Stimulated activated memory B cell treated with anti-CD40 and anti-IgM and Interleukin-4, amounts not matched to agents 10 μg/mL and 1 μg/mL and 100 μg/mL, for 72 hours (primary cell): ENCODE measurements around the gene MB.
A peak's percentile ranks its signal among the peaks of the same experiment; 100 is the strongest.

ENCODE experiments used
- ATAC-seq: fragments of 150-1000 bp; cut with Tn5 transposase; 2 replicates; pipeline ENCODE4 v1.10.0; 2021
- H3K27ac Mint-ChIP-seq: one replicate; pipeline ENCODE4 v1.8.0; 2022; ENCODE audit warnings: mild to moderate bottlenecking, mixed read lengths
- H3K27me3 Mint-ChIP-seq: one replicate; pipeline ENCODE4 v1.8.0; 2022; ENCODE audit warnings: mixed read lengths
- H3K36me3 Mint-ChIP-seq: one replicate; pipeline ENCODE4 v1.8.0; 2022; ENCODE audit warnings: mixed read lengths
- H3K4me1 Mint-ChIP-seq: one replicate; pipeline ENCODE4 v1.8.0; 2022; ENCODE audit warnings: mixed read lengths
- H3K4me3 Mint-ChIP-seq: one replicate; pipeline ENCODE4 v1.8.0; 2022; ENCODE audit warnings: mild to moderate bottlenecking, moderate library complexity, mixed read lengths
- H3K9me3 Mint-ChIP-seq: one replicate; pipeline ENCODE4 v1.8.0; 2022; ENCODE audit warnings: mixed read lengths

Gene MB

DNA sequence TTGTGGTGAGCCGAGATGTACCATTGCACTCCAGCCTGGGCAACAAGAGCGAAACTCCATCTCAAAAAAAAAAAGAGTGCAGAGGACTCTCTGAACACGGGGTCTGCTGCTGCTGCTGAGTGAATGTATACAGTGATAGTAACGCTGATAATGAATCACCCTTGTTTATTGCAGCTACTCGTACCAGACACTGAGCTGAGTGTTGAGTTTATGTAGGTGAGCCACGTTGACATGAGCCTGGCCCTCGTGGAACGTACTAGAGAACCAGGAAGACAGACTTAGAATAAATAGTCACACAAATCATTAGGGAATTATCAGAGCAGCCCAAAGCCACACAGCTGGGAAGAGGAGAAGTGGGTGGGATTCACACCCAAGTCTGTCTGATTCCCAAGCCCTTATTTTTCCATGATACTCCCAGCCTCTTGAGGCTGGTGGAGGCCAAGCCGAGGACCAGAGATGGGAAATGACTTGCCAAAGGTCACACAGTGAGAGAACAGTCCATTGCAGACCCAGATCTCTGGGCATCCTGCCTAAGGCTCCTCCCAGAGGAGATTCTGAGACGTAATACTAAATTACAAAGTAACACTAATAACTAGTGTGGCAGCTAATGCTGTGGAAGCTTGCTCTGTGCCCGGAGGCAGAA lies 34.8 kb downstream of the MB start:
- Mint-ChIP-seq H3K27me3 (peaks cover 10% of the 10 kb centered on the region), H3K36me3 (no peaks in the 10 kb centered on the region), H3K9me3 (peaks cover 8% of the 10 kb centered on the region), H3K4me1 (peaks cover 13% of the 10 kb centered on the region), H3K27ac (no peak overlapping the region), H3K4me3 (no peak overlapping the region)
- ATAC-seq, result no peak

DNA sequence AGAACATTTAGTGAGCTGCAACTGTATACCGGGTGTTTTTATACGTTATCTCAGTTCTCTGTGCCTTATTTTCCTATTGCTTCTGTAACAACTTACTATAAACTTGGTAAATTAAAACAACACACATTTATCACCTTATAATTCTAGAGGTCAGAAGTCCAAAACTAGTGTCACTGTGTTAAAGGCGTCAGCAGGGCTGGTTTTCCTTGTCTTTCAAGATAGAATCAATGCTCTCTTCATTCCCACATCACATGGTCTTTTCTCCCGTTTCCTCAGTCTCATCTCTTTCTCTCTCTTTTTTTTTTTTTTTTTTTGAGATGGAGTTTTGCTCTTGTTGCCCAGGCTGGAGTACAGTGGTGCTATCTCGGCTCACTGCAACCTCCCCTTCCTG lies 36.1 kb downstream of the MB start:
- H3K4me1 Mint-ChIP-seq, result peaks cover 13% of the 10 kb centered on the region
- no peak overlapping the region for H3K4me3 Mint-ChIP-seq
- H3K27me3 Mint-ChIP-seq, result peaks cover 10% of the 10 kb centered on the region
- H3K9me3 Mint-ChIP-seq, result peaks cover 8% of the 10 kb centered on the region
- no peak for ATAC-seq
- H3K36me3 Mint-ChIP-seq, result no peaks in the 10 kb centered on the region
- H3K27ac Mint-ChIP-seq, result no peak overlapping the region

DNA sequence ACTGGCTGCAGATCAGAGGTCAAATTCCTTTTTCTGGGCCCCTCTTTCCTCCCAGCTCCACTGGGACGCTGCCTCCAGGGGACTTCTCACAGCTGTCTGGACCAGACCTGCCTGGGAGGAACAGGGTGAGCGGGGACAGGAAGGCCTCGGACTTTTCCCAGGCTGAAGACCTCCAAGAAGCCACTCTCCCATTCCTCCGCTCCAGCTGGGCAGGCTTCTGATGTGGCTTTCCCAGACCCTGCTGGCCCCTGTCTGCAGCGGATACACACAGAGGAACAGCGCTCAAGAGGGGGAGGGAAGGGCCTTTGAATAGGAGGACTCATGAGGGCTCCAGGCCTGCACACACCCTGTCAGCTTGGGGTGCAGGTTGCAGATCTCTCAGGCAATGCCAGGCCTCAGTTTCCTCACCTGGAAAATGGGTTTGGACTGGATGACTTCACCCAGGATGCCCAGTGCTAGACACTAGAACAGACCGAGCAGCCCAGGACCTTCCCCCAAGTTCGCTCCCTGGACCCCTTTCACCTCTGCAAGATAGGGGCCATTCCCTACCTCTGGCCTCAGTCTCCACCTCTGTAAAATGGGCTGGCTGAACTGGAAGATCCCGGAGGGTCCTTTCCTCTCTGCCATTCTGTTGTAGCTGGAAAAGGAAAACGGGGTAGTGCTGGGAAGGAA lies 36.6 kb downstream of the MB start:
- Mint-ChIP-seq H3K9me3 (peaks cover 8% of the 10 kb centered on the region), H3K36me3 (no peaks in the 10 kb centered on the region), H3K4me3 (no peak overlapping the region), H3K27me3 (peaks cover 10% of the 10 kb centered on the region), H3K27ac (no peak overlapping the region), H3K4me1 (peaks cover 13% of the 10 kb centered on the region)
- ATAC-seq, result no peak

DNA sequence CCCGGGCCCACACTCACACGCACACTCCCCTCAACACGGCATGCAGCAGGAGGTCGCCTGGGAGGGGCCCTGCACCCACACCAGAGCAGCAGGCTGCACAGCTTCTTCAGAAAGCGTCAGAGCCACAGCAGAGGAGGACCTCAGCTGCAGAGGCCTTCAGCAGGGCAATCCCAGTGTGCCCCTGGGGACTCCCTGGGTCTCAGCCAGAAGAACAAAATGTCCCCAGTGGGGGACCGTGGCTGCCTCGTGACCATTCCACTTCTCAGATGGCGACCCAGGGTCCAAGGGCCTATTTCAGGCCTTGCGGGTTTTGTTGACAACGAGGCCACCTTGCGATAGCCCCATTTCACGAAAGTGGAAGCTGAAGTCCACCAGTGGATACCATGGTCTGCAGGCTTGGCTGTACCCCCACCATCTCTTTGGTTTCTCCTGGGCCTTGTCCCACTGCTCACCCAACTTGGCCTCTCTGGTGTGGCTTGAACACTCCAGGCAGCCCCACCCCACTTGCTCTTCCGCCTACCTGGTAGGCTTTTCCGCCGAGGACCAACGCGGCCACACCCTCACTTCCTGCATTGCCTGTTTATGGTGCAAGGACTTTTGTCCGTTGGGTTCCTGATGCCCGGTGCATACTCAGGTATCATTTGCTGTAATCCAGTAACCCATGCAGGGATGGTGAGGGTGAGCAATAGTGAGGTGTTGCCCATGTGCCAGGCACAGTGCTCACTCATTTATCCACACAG lies 38.1 kb downstream of the MB start:
- Mint-ChIP-seq H3K9me3 (peaks cover 8% of the 10 kb centered on the region), H3K36me3 (no peaks in the 10 kb centered on the region), H3K4me1 (peaks cover 13% of the 10 kb centered on the region), H3K27me3 (peaks cover 23% of the 10 kb centered on the region), H3K4me3 (no peak overlapping the region), H3K27ac (no peak overlapping the region)
- no peak for ATAC-seq

DNA sequence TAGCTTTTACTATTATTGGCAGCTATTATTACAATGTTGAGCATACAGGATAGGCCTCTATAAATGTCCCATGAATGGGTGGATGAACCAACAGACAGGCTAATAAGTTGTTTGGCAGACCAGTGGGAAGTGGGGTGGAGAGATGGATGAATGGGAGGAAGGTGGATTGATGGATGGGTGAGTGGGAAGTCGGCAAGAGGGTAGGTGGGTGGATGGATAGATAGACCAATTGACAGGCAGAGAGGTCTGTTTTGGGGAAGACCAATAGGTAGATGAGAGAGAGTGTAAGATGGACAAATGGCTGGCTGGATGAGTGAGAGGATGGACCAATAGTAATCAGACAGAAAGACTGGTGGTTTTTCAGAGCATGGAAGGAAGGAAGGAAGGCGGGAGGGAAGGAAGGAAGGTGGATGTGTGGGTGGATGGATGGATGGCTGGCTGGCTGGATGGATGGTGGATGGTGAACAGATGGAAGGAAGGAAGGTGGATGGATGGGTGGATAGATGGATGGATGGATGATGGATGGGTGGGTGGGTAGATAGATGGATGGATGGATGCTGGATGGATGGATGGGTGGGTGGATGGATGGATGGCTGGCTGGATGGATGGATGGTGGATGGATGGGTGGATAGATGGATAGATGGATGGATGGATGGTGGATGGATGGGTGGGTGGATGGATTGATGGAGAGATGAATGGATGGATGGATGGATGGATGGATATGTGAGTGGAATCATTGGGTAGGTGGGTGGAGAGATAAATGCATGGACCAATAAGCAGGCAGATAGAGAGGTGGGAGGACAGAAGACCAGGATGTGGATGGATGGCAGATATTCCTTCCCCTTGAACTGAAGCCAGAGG lies 39.1 kb downstream of the MB start:
- Mint-ChIP-seq H3K4me3 (no peak overlapping the region), H3K27ac (no peak overlapping the region), H3K27me3 (peaks cover 24% of the 10 kb centered on the region), H3K9me3 (peaks cover 8% of the 10 kb centered on the region), H3K36me3 (no peaks in the 10 kb centered on the region), H3K4me1 (peaks cover 7% of the 10 kb centered on the region)
- no peak for ATAC-seq

DNA sequence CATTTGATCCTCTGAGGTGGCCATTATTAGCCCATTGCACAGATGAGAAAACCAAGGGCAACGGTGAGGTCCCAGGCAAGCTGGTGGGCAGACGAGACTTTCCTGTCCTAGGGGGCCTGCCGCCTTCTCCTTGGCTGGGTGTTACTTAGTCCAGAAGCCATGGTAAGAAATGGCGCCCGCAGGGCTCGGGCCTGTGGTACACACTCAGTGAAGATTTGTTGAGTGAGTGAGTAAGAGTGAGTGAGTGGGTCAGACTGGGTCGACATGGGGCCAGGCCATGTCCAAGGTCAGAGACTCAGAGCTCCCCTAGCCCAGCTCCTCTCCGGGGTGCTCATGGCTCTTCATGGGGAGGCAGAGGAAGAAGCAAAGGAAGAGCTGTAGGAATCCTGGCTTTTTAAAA lies 40.5 kb downstream of the MB start:
- Mint-ChIP-seq H3K27me3 (peaks cover 24% of the 10 kb centered on the region), H3K4me1 (peaks cover 5% of the 10 kb centered on the region), H3K4me3 (no peak overlapping the region), H3K27ac (no peak overlapping the region), H3K9me3 (peaks cover 8% of the 10 kb centered on the region), H3K36me3 (no peaks in the 10 kb centered on the region)
- ATAC-seq, result no peak

DNA sequence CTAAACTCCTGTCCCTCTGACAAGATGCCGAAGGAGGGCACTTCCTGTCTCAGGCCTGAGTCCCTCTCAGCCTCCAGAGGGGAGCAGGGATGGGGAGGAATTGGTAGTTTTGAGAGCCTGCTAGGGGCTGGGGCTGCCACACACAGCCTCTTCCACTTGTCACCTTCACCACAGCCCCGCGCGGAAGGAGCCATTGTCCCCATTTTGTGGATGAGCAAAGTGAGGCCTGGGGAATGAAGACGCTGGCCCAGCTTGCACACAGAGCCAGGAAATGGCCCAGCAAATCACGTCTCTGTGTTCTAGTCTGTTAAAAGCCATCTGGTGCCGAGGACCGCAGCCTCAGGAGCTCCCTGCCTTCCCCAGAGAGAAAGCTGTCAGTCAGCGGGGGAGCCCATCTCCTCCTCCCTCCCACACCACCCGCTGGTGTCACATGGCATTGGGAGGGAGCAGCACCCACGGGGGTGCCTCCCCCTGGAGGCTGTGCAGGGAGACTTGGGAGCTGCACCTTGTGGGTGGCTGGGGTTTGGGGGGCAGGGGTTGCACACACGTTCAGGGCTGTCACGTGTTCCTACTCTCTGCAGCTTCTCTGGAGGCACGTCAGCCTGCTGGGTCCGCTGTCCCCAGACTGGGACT lies 41.9 kb downstream of the MB start:
- H3K4me1 Mint-ChIP-seq, result peaks cover 5% of the 10 kb centered on the region
- no peaks in the 10 kb centered on the region for H3K36me3 Mint-ChIP-seq
- H3K4me3 Mint-ChIP-seq, result no peak overlapping the region
- H3K9me3 Mint-ChIP-seq, result peaks cover 8% of the 10 kb centered on the region
- peaks cover 38% of the 10 kb centered on the region for H3K27me3 Mint-ChIP-seq
- no peak overlapping the region for H3K27ac Mint-ChIP-seq
- ATAC-seq, result peak; percentile 53

DNA sequence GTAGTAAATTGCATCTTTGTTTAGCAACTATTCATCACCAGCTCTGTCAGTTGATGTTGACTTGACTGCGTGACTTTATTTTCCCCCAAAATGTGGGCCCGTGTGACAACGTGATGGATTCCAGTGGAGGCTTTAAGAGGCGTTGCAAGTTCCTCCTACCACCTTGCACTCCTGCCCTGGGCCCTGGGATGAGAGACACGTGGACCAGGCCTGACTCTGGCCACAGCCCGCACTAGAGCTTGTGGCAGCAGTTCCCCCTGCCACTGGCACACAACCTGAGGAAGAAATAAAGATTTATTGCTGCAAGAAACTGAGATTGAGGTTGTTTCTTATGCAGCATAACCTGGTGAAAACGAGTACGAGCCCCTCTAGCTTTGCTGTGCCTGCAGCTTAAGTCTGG lies 44.6 kb downstream of the MB start:
- Mint-ChIP-seq H3K27me3 (peaks cover 49% of the 10 kb centered on the region), H3K36me3 (no peaks in the 10 kb centered on the region), H3K9me3 (no peaks in the 10 kb centered on the region), H3K4me1 (peaks cover under 1% of the 10 kb centered on the region), H3K27ac (no peak overlapping the region), H3K4me3 (no peak overlapping the region)
- ATAC-seq, result no peak

DNA sequence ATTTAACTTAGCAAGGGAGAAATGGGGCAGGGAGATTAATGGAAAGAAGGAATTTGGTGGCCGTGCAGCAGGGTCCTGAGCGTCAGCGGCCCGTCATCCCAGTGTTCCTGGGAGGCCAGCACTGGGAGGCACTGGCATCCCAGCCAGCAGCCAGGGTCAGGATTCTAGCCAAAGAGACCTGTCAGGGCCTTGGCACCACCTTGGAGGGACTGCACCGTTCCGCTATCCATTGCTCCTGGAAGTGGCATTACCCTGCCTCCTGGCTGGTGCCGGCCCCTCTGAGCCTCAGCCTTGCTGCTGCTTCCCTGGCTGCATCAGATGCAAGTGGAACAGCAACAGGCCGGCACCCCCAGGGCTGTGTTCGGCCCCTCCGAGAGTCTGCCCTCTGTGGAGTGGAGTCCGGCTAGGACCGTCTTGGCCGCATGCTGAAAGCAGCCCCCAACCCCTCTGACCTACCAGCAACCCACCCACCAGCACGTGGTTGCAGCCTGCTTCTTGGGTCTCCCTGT lies 46.4 kb downstream of the MB start:
- Mint-ChIP-seq H3K36me3 (no peaks in the 10 kb centered on the region), H3K4me1 (no peaks in the 10 kb centered on the region), H3K27me3 (peaks cover 52% of the 10 kb centered on the region), H3K27ac (no peak overlapping the region), H3K9me3 (no peaks in the 10 kb centered on the region), H3K4me3 (no peak overlapping the region)
- ATAC-seq, result no peak

DNA sequence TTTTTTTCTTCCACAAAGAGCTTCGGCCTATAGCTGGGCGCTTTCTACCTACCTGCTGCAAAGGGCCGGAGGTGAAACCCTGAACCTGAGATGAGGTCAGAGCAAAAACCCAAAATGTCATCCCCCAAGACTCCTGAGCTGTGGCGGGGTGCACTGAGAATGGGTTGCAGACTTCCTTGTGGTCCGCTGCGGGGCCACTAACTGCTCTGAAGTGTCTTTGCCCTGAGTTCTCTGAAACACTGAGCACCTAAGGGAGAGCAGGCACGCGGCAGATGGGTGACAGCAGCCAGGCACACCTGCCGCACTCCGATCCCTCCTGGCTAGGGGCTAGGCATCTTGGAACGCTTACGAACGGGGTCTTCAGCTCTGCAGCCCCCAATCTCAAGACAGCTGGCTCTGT lies 47.2 kb downstream of the MB start:
- Mint-ChIP-seq H3K9me3 (no peaks in the 10 kb centered on the region), H3K36me3 (no peaks in the 10 kb centered on the region), H3K27me3 (peaks cover 56% of the 10 kb centered on the region), H3K27ac (no peak overlapping the region), H3K4me1 (no peaks in the 10 kb centered on the region), H3K4me3 (no peak overlapping the region)
- no peak for ATAC-seq

DNA sequence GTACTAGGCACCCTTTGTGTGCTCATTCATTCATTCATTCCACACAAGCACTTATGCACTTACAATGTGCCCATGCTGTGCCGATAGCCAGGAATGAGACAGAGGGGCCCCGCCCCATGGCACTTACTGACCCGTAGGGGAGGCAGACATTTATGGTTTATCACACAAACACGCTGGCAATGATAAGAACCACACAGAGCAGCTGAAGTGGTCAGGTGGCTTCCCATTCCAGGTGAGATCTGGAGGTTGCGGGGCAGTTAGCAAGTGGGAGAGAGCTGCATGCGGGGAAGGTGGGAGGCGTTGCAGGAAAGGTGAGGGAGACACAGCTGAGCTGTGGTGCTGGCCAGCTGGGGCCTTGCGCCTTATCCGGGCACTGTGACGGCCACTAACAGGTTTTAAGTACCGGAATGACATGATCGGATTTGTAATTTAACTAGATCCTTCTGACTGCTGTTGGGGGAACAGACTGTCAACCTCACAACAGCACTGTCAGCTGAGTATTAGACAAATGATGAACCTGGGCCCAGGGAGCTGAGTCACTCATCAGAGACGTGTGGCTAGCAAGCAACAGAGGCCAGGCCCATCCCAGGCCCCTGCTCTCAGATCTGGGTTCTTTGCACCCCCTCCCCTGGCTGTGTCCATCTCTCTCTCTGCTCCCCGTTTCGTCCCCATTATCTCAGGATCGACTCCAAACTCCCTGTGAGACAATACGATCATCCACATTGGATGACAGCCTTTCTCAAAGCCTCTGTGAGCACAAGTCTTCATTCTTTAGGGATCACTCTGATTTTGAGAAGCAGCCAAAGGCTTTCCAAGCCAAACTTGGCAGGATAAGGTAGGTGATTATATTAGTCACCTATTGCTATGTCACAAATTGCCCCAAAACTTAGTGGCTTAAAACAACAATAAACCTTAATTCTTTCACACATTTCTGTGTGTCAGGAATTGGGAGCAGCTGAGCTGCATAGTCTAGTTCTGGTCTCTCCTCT lies 48.1 kb downstream of the MB start:
- Mint-ChIP-seq H3K9me3 (no peaks in the 10 kb centered on the region), H3K36me3 (no peaks in the 10 kb centered on the region), H3K27me3 (peaks cover 55% of the 10 kb centered on the region), H3K4me1 (no peaks in the 10 kb centered on the region), H3K27ac (no peak overlapping the region), H3K4me3 (no peak overlapping the region)
- no peak for ATAC-seq

DNA sequence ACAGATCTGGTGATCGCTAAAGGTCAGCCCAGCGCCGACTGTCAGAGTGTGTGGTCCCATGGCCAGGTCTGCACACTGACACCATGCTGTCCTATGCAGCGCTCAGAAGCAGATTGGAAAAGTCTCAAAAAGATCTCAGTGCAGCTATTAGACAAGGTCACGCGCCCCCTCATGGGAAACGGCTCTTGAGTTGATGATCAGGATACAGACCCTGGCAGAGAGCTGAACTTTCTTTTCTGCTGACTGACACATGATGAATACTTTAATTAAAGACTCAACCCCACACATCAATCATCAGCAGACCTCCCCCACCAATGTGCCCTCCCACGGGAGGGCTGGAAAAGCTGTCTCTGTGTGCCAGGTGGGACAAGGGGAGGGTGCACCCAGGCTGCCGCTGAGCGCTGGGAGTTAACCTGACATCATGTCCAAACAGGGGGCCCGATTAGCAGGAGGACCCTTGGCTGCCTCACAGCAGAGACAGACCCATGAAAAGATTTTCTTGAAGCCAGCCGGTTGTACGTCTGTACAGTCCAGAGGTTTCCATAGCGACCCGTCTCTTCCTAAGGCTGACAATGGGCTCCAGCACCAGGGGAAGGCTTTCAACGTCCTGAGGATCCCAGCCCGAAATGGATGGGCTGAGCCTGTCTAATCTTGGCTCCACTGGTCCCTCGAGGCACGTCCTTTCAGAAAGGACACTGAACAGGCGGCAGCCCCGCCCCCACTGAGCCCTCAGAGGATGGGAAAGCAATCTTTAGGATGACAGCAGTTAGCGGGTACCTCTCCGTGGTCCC lies 49.6 kb downstream of the MB start:
- H3K4me3 Mint-ChIP-seq, result no peak overlapping the region
- no peak overlapping the region for H3K27ac Mint-ChIP-seq
- peak; percentile 25 for ATAC-seq
- H3K9me3 Mint-ChIP-seq, result no peaks in the 10 kb centered on the region
- no peaks in the 10 kb centered on the region for H3K36me3 Mint-ChIP-seq
- H3K4me1 Mint-ChIP-seq, result peaks cover 8% of the 10 kb centered on the region
- peaks cover 64% of the 10 kb centered on the region for H3K27me3 Mint-ChIP-seq
